Measurements from ENCODE around the gene CDH10.

GRCh38 chr5:24609706-24610105, 35.1 kb downstream of the CDH10 start:
- no peak for TF ChIP-seq CTCF (IDR thresholded peaks at IDR 0.05; ENCODE audit: insufficient read depth, low read length)
- no peak for TF ChIP-seq REST (IDR thresholded peaks at IDR 0.05; ENCODE audit: insufficient replicate concordance, low read depth)
- no peak for TF ChIP-seq GABPA (IDR thresholded peaks at IDR 0.05; ENCODE audit: low read depth)
- no peak for TF ChIP-seq SPI1 (IDR thresholded peaks at IDR 0.05; ENCODE audit: borderline replicate concordance, low read depth)
- TF ChIP-seq POLR2AphosphoS5 (IDR thresholded peaks at IDR 0.05; ENCODE audit: low read depth) = no peak

Measured in HL-60 (cell line).